HG03439 (cell line): ENCODE results near the gene LPAR5.
"Not testable (repeated sequence)": the region's sequence is repeated elsewhere in the genome, so short reads cannot be mapped to it uniquely, and the experiment has no call there.

Experiments used
- ATAC-seq: cut with Tn5 transposase; IDR thresholded peaks from one replicate; pipeline ENCODE4 v1.9.1; 2021; ENCODE audit warnings: mild to moderate bottlenecking, moderate library complexity; ENCODE audit not compliant: unreplicated experiment

The LPAR5 gene

GRCh38 chr12:6607751-6608591 is 27.8 kb downstream of the LPAR5 start:
- no peak for ATAC-seq

- ATAC-seq = no peak
Observed at GRCh38 chr12:6606331-6607131, 29.2 kb downstream of the LPAR5 start.

GRCh38 chr12:6605421-6606330 is 30.1 kb downstream of the LPAR5 start:
- no peak for ATAC-seq

GRCh38 chr12:6604259-6605029 is 31.3 kb downstream of the LPAR5 start:
- ATAC-seq = no peak

- no peak for ATAC-seq
Observed at GRCh38 chr12:6603095-6603567, 32.6 kb downstream of the LPAR5 start.

- no peak for ATAC-seq
Observed at GRCh38 chr12:6602526-6602925, 33.2 kb downstream of the LPAR5 start.

GRCh38 chr12:6595673-6596072 is 40.1 kb downstream of the LPAR5 start:
- not testable (repeated sequence) for ATAC-seq

GRCh38 chr12:6592087-6592486 is 43.7 kb downstream of the LPAR5 start:
- no peak for ATAC-seq

- not testable (repeated sequence) for ATAC-seq
Observed at GRCh38 chr12:6586569-6586968, 49.2 kb downstream of the LPAR5 start.

GRCh38 chr12:6584293-6584692 is 51.5 kb downstream of the LPAR5 start:
- no peak for ATAC-seq

GRCh38 chr12:6582959-6583358 is 52.8 kb downstream of the LPAR5 start:
- ATAC-seq = no peak

- ATAC-seq = no peak
Observed at GRCh38 chr12:6582196-6582595, 53.6 kb downstream of the LPAR5 start.

GRCh38 chr12:6575648-6576047 is 60.1 kb downstream of the LPAR5 start:
- ATAC-seq = no peak

- no peak for ATAC-seq
Observed at GRCh38 chr12:6574576-6575295, 61.0 kb downstream of the LPAR5 start.

GRCh38 chr12:6573001-6573400 is 62.8 kb downstream of the LPAR5 start:
- ATAC-seq = no peak

GRCh38 chr12:6570264-6570887 is 65.4 kb downstream of the LPAR5 start:
- no peak for ATAC-seq

GRCh38 chr12:6569786-6570185 is 66.0 kb downstream of the LPAR5 start:
- no peak for ATAC-seq

- ATAC-seq = no peak
Observed at GRCh38 chr12:6569312-6569711, 66.4 kb downstream of the LPAR5 start.
